Activated T-cell treated with anti-CD3 and anti-CD28 coated beads, Interleukin-2, amount 50 U/mL, for 48 hours (primary cell): ENCODE data around the gene AHNAK2.
"Not testable (repeated sequence)": the region's sequence is repeated elsewhere in the genome, so short reads cannot be mapped to it uniquely, and the experiment has no call there.

Source experiments
- DNase-seq, 2 experiments: peaks; one replicate each; pipeline ENCODE4 v3.0.0-alpha.2; 2020

Gene AHNAK2

DNA sequence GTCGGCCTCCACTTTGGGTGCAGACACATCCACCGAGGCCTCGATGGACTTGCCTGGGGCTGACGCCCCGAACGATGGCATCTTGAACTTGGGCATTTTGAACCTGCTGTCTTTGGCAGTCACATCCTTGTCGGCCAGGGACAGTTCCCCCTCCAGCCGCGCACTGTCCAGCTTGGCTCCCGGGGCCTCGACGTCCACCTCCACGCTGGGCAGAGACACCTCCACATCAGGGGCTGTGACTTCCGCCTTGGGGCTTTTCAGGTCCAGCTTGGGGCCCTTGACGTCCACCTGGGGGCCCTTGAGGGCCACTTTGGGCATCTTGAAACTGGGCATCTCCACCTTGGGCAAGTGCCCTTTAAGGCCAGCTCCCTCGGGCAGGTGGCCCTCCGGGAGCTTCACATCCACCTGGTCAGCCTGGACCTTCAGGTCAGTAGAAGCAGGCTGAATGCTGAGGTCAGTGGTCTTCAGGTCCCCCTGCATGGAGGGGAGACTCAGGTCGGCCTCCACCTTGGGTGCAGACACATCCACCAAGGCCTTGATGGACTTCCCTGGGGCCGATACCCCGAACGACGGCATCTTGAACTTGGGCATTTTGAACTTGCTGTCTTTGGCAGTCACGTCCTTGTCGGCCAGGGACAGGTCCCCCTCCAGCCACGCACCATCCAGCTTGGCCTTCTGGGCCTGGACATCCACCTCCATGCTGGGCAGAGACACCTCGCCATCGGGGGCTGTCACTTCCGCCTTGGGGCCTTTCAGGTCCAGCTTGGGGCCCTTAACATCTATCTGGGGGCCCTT, 26.1 kb downstream of the AHNAK2 start:
- not testable (repeated sequence) for DNase-seq

- DNase-seq: not testable (repeated sequence)
Measured at GRCh38 chr14:104950701-104951100, 27.5 kb downstream of the AHNAK2 start.

DNA sequence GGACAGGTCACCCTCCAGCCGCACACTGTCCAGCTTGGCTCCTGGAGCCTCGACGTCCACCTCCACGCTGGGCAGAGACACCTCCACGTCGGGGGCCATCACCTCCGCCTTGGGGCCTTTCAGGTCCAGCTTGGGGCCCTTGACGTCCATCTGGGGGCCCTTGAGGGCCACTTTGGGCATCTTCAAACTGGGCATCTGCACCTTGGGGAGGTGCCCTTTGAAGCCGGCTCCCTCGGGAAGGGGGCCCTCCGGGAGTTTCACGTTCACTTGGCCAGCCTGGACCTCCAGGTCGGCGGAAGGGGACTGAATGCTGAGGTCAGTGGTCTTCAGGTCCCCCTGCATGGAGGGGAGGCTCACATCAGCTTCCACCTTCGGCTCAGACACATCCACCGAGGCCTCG, 28.2 kb downstream of the AHNAK2 start:
- no peak for DNase-seq

- DNase-seq: not testable (repeated sequence)
Measured at GRCh38 chr14:104949406-104949955, 28.7 kb downstream of the AHNAK2 start.

DNA sequence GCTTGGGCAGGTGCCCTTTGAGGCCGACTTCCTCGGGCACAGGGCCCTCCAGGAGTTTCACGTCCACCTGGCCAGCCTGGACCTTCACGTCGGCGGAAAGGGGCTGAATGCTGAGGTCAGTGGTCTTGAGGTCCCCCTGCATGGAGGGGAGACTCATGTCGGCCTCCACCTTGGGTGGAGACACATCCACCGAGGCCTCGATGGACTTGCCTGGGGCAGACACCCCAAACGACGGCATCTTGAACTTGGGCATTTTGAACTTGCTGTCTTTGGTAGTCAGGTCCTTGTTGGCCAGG, 29.5 kb downstream of the AHNAK2 start:
- no peak for DNase-seq

GRCh38 chr14:104947881-104948735, 30.1 kb downstream of the AHNAK2 start:
- not testable (repeated sequence) for DNase-seq

- DNase-seq: not testable (repeated sequence)
Measured at GRCh38 chr14:104947201-104947600, 31.0 kb downstream of the AHNAK2 start.

DNA sequence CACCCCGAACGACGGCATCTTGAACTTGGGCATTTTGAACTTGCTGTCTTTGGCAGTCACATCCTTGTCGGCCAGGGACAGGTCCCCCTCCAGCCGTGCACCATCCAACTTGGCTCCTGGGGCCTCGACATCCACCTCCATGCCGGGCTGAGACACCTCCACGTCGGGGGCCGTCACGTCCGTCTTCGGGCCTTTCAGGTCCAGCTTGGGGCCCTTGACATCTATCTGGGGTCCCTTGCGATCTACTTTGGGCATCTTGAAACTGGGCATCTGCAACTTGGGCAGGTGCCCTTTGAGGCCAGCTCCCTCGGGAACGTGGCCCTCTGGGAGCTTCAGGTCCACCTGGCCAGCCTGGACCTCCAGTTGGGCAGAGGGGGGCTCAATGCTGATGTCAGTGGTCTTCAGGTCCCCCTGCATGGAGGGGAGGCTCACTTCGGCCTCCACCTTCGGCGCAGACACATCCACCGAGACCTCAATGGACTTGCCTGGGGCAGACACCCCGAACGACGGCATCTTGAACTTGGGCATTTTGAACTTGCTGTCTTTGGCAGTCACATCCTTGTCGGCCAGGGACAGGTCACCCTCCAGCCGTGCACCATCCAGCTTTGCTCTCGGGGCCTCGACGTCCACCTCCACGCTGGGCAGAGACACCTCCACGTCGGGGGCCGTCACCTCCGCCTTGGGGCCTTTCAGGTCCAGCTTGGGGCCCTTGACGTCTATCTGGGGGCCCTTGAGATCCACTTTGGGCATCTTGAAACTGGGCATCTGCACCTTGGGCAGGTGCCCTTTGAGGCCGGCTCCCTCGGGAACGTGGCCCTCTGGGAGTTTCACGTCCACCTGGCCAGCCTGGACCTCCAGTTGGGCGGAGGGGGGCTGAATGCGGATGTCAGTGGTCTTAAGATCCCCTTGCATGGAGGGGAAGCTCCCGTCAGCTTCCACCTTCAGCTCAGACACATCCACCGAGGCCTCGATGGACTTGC, 31.9 kb downstream of the AHNAK2 start:
- DNase-seq: not testable (repeated sequence)

DNA sequence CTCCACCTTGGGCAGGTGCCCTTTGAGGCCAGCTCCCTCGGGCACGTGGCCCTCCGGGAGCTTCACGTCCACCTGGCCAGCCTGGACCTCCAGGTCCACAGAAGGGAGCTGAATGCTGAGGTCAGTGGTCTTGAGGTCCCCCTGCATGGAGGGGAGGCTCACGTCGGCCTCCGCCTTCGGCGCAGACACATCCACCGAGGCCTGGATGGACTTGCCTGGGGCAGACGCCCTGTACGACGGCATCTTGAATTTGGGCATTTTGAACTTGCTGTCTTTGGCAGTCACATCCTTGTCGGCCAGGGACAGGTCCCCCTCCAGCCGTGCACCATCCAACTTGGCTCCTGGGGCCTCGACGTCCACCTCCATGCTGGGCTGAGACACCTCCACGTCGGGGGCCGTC, 32.9 kb downstream of the AHNAK2 start:
- not testable (repeated sequence) for DNase-seq

GRCh38 chr14:104944436-104945205, 33.6 kb downstream of the AHNAK2 start:
- DNase-seq: not testable (repeated sequence)

- not testable (repeated sequence) for DNase-seq
Measured at GRCh38 chr14:104944016-104944308, 34.2 kb downstream of the AHNAK2 start.

DNA sequence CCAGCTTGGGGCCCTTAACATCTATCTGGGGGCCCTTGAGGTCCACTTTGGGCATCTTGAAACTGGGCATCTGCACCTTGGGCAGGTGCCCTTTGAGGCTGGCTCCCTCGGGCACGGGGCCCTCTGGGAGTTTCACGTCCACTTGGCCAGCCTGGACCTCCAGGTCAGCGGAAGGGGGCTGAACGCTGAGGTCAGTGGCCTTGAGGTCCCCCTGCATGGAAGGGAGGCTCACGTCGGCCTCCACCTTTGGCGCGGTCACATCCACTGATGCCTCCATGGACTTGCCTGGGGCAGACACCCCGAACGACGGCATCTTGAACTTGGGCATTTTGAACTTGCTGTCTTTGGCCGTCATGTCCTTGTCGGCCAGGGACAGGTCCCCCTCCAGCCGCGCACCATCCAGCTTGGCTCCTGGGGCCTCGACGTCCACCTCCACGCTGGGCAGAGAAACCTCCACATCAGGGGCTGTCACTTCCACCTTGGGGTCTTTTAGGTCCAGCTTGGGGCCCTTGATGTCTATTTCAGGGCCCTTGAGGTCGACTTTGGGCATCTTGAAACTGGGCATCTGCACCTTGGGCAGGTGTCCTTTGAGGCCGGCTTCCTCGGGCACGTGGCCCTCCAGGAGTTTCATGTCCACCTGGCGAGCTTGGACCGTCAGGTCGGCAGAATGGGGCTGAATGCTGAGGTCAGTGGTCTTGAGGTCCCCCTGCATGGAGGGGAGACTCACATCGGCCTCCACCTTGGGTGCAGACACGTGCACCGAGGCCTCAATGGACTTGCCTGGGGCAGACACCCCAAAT, 34.8 kb downstream of the AHNAK2 start:
- not testable (repeated sequence) for DNase-seq

GRCh38 chr14:104942586-104942985, 35.6 kb downstream of the AHNAK2 start:
- no peak for DNase-seq

DNA sequence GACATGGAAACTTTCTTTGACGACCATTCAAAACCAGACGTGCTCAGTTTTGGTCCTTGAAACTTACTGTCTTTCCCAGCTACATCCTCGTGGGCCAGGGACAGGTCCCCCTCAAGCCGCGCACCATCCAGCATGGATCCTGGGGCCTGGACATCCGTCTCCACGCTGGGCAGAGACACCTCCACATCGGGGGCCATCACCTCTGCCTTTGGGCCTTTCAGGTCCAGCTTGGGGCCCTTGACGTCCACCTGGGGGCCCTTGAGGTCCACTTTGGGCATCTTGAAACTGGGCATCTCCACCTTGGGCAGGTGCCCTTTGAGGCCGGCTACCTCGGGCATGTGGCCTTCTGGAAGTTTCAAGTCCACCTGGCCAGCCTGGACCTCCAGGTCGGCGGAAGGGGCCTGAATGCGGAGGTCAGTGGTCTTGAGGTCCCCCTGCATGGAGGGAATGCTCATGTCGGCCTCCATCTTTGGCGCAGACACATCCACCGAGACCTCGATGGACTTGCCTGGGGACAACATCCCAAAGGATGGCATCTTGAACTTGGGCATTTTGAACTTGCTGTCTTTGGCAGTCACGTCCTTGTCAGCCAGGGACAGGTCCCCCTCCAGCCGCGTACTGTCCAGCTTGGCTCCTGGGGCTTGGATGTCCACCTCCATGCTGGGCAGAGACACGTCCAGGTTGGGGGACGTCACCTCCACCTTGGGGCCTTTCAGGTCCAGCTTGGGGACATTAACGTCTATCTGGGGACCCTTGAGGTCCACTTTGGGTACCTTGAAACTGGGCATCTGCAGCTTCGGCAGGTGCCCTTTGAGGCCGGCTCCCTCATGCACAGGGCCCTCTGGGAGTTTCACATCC, 36.4 kb downstream of the AHNAK2 start:
- DNase-seq: no peak

DNA sequence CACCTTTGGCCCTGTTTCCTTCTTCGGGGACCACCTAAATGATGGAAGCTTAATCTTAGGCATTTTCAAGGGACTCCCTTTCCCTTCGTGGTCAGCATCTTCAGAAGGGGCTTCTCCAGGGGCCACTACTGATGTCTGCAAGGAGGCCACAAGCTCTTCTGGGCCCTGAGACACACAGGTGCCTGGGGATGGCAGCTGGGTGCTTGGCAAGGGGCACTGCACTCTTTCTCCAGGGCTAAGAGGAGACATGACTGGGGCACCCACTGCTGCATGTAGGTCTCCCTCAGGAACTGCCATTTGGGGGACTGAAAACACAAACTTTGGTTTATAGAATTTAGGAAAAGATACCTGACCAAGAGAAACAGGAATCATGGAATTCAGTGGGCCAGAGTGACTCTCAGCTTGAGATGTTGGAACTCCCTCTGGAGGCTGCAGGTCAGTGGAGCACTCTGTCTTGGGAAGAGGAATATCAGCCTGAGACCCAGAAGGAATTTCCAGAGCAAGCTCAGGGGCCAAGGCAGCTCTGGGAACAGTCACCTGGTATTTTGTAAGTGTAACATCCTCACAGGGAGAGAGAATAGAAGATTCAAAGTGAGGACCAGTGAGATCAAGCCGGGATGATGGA, 37.5 kb downstream of the AHNAK2 start:
- no peak for DNase-seq

- no peak for DNase-seq
Measured at GRCh38 chr14:104939666-104940410, 38.3 kb downstream of the AHNAK2 start.

GRCh38 chr14:104938960-104939359, 39.2 kb downstream of the AHNAK2 start:
- DNase-seq: no peak

- DNase-seq: no peak
Measured at GRCh38 chr14:104938436-104938835, 39.7 kb downstream of the AHNAK2 start.
